Breast epithelium (tissue), 4 donors: ENCODE results near the gene PNPLA1. TPM values are rescaled to one million over a fixed set of nuclear protein-coding genes. Genes with fewer than 3 reads are reported as not detected.

Experiments
- DNase-seq, 2 donors: peaks; one replicate each; pipeline ENCODE4 v3.0.0-alpha.2; 2019; ENCODE audit warnings: low spot score in 2 of 2
- H3K27ac ChIP-seq, 2 donors: fragments of 200-600 bp; sonication (generic) in 1 of 2; one replicate each; pipeline ENCODE4 v1.5.1; 2016 to 2019; ENCODE audit warnings: mild to moderate bottlenecking in 1 of 2
- H3K27me3 ChIP-seq, 2 donors: fragments of 200-600 bp; sonication (generic) in 1 of 2; one replicate each; pipeline versions ENCODE4 v1.5.1 to v1.6.0; 2017 to 2019; ENCODE audit warnings: control low read depth in 1 of 2, mild to moderate bottlenecking in 1 of 2
- H3K36me3 ChIP-seq: fragments of 200-600 bp; one replicate; pipeline ENCODE4 v1.5.1; 2019
- H3K4me1 ChIP-seq, 2 donors: fragments of 200-600 bp; sonication (generic); one replicate each; pipeline ENCODE4 v1.5.1; 2016 to 2019; ENCODE audit warnings: control low read depth in 1 of 2
- H3K4me3 ChIP-seq, 3 donors: fragments of 200-600 bp; sonication (generic); 1 replicate in 2 of 3; 2 replicates in 1 of 3; pipeline ENCODE4 v1.5.1; 2016 to 2019; ENCODE audit warnings: mild to moderate bottlenecking in 3 of 3, moderate library complexity in 2 of 3
- H3K9me3 ChIP-seq, 2 donors: fragments of 200-600 bp; sonication (generic) in 1 of 2; one replicate each; pipeline ENCODE4 v1.5.1; 2016 to 2019; ENCODE audit warnings: control low read depth in 1 of 2
- CTCF ChIP-seq, 3 donors: fragments of 450-650 bp; IDR thresholded peaks; one replicate each; pipeline ENCODE4 v1.5.1; 2016 to 2017; ENCODE audit warnings: antibody characterized with exemption in 3 of 3, mild to moderate bottlenecking in 3 of 3, moderate library complexity in 3 of 3
- POLR2A ChIP-seq: fragments of 450-650 bp; IDR thresholded peaks from one replicate; pipeline ENCODE4 v1.6.1; 2016; ENCODE audit warnings: antibody characterized with exemption, mild to moderate bottlenecking, moderate library complexity
- POLR2AphosphoS5 ChIP-seq, 3 donors: sonication (generic); formaldehyde crosslinking; IDR thresholded peaks; one replicate each; pipeline ENCODE4 v1.6.1; 2017; ENCODE audit warnings: antibody characterized with exemption in 3 of 3
- intact Hi-C: fragments of 100-400 bp; cut with DNase I; formaldehyde crosslinking; loops from one replicate; pipeline ENCODE4 v1.15.1; 2023; ENCODE audit warnings: low total_unique reads
- total RNA-seq, 3 donors: library from RNA; depleted of rRNA; stranded (reverse); fragments of >200 nt; gene quantifications; one replicate each; pipeline ENCODE4 v1.1.0, GENCODE V29; 2016

Gene PNPLA1
- total RNA-seq, 3 donors from 2014 or later: not detected

- Histone ChIP-seq H3K4me1 (no peaks in the 10 kb centered on the region), H3K4me3 (no peak overlapping the region), H3K27me3 (peaks cover 0 to 10% of the 10 kb centered on the region in 2 donors), H3K36me3 (no peaks in the 10 kb centered on the region), H3K27ac (no peak overlapping the region), H3K9me3 (no peaks in the 10 kb centered on the region)
- DNase-seq: no peak
- TF ChIP-seq POLR2A (no peak), CTCF (IDR thresholded peaks at IDR 0.05) (no peak), POLR2AphosphoS5 (IDR thresholded peaks at IDR 0.05) (no peak)
- intact Hi-C loops: no loop called here
These were observed 21.1 kb downstream of the PNPLA1 start for GRCh38 chr6:36290668-36291620.

GRCh38 chr6:36292170-36292569 lies 22.3 kb downstream of the PNPLA1 start:
- Histone ChIP-seq H3K27me3 (peaks cover 0 to 2% of the 10 kb centered on the region in 2 donors), H3K27ac (no peak overlapping the region), H3K36me3 (no peaks in the 10 kb centered on the region), H3K9me3 (no peaks in the 10 kb centered on the region), H3K4me1 (no peaks in the 10 kb centered on the region), H3K4me3 (no peak overlapping the region)
- no peak for DNase-seq
- TF ChIP-seq CTCF (IDR thresholded peaks at IDR 0.05) (no peak), POLR2AphosphoS5 (IDR thresholded peaks at IDR 0.05) (no peak), POLR2A (no peak)
- intact Hi-C loops: no loop called here

- no peak for DNase-seq
- Histone ChIP-seq H3K4me1 (no peaks in the 10 kb centered on the region), H3K36me3 (no peaks in the 10 kb centered on the region), H3K9me3 (no peaks in the 10 kb centered on the region), H3K27ac (no peak overlapping the region), H3K4me3 (no peak overlapping the region), H3K27me3 (no peaks in the 10 kb centered on the region)
- no peak for TF ChIP-seq POLR2A
- intact Hi-C loops: no loop called here
These were observed 26.4 kb downstream of the PNPLA1 start for GRCh38 chr6:36296240-36296639.

- intact Hi-C loops: no loop called here
- H3K9me3 ChIP-seq: no peaks in the 10 kb centered on the region
- no peak overlapping the region for H3K27ac ChIP-seq
- DNase-seq: no peak
- no peaks in the 10 kb centered on the region for H3K27me3 ChIP-seq
- TF ChIP-seq POLR2AphosphoS5 (IDR thresholded peaks at IDR 0.05): no peak
- no peak for TF ChIP-seq POLR2A
- no peak for TF ChIP-seq CTCF (IDR thresholded peaks at IDR 0.05)
- no peak overlapping the region for H3K4me3 ChIP-seq
- H3K4me1 ChIP-seq: no peaks in the 10 kb centered on the region
- H3K36me3 ChIP-seq: no peaks in the 10 kb centered on the region
These were observed 27.2 kb downstream of the PNPLA1 start for GRCh38 chr6:36297051-36297450.

- no peak for TF ChIP-seq CTCF (IDR thresholded peaks at IDR 0.05)
- TF ChIP-seq POLR2A: no peak
- no peak for TF ChIP-seq POLR2AphosphoS5 (IDR thresholded peaks at IDR 0.05)
- intact Hi-C loops: no loop called here
- Histone ChIP-seq H3K27ac (no peak overlapping the region), H3K27me3 (no peaks in the 10 kb centered on the region), H3K9me3 (no peaks in the 10 kb centered on the region), H3K4me3 (no peak overlapping the region), H3K4me1 (no peaks in the 10 kb centered on the region), H3K36me3 (no peaks in the 10 kb centered on the region)
- DNase-seq: no peak
These were observed 27.7 kb downstream of the PNPLA1 start for GRCh38 chr6:36297511-36297910.
